GM19099 (cell line): Measurements from ENCODE around the gene TRRAP.

Source experiments
- POLR2A ChIP-seq: IDR thresholded peaks from 3 replicates; pipeline ENCODE4 v1.6.1; 2011; ENCODE audit warnings: low read depth; ENCODE audit not compliant: insufficient read length; ENCODE audit errors: extremely low read depth

Gene TRRAP

GRCh38 chr7:99012722-99013121 lies 134.4 kb downstream of the TRRAP start:
- TF ChIP-seq POLR2A, result no peak

- no peak for TF ChIP-seq POLR2A
Observed at GRCh38 chr7:99013266-99014112, 135.2 kb downstream of the TRRAP start.

GRCh38 chr7:99014113-99014985 lies 136.0 kb downstream of the TRRAP start:
- TF ChIP-seq POLR2A, result no peak

GRCh38 chr7:99016196-99016595 lies 137.9 kb downstream of the TRRAP start:
- no peak for TF ChIP-seq POLR2A

- TF ChIP-seq POLR2A, result no peak
Observed at GRCh38 chr7:99019523-99020412, 141.4 kb downstream of the TRRAP start.

- TF ChIP-seq POLR2A, result no peak
Observed at GRCh38 chr7:99020413-99020715, 142.0 kb downstream of the TRRAP start.

GRCh38 chr7:99021941-99022560 lies 143.7 kb downstream of the TRRAP start:
- TF ChIP-seq POLR2A, result no peak

- TF ChIP-seq POLR2A, result no peak
Observed at GRCh38 chr7:99024066-99024465, 145.7 kb downstream of the TRRAP start.

- no peak for TF ChIP-seq POLR2A
Observed at GRCh38 chr7:99027241-99027640, 148.9 kb downstream of the TRRAP start.

GRCh38 chr7:99027841-99028240 lies 149.5 kb downstream of the TRRAP start:
- no peak for TF ChIP-seq POLR2A

GRCh38 chr7:99028261-99028973 lies 150.1 kb downstream of the TRRAP start:
- no peak for TF ChIP-seq POLR2A

GRCh38 chr7:99029466-99030435 lies 151.4 kb downstream of the TRRAP start:
- TF ChIP-seq POLR2A, result no peak

GRCh38 chr7:99030457-99030856 lies 152.1 kb downstream of the TRRAP start:
- no peak for TF ChIP-seq POLR2A
